NK-92 treated with Interleukin-12 subunit alpha and Interleukin-12 subunit beta, amount 100 ng/mL, for 24 hours (cell line): ENCODE results near the gene STRBP.
A peak's percentile ranks its signal among the peaks of the same experiment; 100 is the strongest.
"Not testable (repeated sequence)": the region's sequence is repeated elsewhere in the genome, so short reads cannot be mapped to it uniquely, and the experiment has no call there.

Experiments
- DNase-seq: peaks from one replicate; lab custom pipeline; 2025; lab: John Stamatoyannopoulos, UW

Gene STRBP

DNA sequence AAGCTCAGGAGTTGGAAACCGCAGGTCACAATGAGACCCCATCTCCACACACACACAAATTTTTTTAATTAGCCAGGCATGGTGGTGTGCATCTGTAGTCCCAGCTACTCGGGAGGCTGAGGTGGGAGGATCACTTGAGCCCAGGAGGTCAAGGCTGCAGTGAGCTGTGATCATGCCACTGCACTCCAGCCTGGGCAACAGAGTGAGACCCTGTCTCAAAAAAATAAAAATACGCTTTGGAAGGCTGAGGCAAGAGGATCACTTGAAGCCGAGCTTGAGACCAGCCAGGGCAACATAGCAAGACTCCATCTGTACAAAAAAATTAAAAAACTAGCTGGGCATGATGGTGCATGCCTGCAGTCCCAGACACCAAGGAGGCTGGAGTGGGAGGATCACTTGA is 19.2 kb downstream of the STRBP start:
- DNase-seq: not testable (repeated sequence)

DNA sequence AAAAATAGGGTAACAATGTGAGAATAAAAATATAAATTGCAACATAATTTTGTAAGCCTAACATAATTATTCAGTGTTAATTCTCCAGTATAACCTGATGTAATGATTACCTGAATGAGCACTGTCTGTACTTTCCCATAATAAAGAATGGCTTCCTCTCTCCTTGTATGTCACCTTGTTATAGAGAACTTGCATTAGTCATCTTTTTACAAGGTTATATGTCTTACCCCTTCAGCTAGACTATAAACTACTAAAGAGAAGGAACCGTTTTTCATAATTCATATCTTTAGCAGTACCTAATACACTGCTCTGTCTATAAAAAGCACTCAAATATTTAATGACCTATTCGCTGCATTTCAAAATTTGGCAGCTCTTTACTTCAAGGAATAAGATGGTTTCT is 19.8 kb downstream of the STRBP start:
- no peak for DNase-seq

DNA sequence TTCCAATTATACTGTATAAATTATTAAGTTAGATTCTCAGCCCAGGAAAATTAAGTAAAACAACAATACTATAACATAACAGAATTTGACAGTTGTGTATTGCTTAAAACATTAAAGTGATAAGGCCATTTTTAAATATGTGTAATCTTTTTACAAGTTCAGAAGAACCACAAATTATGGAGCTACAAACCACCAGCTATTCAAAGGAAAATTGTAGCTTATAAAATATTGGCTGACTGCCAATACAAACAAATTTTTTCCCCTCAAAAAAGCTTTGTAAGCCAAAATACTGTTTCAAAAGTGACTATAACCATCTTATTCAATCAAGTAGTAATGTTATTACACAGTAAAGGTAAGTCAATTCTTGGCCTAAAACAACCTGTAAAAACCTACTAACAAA is 21.9 kb downstream of the STRBP start:
- no peak for DNase-seq

DNA sequence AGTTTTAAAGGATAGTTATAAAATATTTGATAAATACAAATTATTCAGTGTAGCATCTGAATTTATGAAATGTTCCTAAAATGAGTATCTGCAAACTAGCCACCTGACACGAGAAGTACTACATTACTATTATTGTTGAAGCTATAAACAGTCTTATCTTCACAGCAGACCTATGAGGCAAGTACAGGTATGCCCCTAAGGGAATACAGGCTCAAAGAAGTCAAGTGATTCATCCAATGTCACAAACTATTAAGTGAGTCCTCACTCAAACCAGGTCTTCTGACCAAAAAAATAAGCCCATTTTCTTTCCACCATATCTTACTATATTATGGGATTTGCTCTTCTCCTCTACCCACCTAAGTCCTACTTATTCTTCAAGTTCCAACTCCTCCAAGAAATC is 28.7 kb downstream of the STRBP start:
- no peak for DNase-seq

DNA sequence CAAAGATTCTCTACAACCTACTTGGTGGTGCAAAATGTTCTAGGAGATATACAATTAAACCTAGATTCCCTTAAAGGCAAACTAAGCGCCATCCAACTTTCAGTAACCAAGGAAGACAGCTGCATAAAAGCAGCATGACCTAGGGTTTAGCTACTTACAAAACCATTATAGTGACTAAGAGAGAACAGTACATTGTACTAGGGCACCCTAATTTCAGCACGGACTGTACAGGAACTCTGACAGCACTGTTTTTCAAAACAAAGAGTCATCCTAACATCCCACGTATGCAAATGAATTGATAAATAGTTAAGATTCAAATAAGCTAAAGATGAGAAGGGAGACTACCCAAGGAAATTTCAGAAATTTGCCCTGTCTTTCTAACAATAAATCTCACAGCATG is 30.0 kb downstream of the STRBP start:
- DNase-seq: no peak

DNA sequence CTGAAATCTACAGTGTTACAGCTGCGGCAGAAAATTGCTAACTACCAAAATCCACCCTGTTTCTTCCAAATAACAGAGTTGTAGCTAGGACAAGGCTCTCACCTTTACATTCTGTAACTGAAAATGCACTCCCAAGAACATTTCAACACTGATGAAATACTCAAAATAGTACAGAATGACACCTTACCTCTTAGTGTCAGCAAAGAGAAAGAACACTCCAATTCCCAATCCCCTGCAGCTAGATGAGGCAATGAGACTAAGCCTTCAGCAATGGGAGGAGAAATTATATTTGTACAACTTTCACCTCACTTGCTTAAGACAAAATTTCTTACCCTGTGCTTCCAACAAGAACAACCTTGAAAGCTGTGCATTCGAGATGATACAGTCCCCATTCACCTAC is 31.2 kb downstream of the STRBP start:
- no peak for DNase-seq

DNA sequence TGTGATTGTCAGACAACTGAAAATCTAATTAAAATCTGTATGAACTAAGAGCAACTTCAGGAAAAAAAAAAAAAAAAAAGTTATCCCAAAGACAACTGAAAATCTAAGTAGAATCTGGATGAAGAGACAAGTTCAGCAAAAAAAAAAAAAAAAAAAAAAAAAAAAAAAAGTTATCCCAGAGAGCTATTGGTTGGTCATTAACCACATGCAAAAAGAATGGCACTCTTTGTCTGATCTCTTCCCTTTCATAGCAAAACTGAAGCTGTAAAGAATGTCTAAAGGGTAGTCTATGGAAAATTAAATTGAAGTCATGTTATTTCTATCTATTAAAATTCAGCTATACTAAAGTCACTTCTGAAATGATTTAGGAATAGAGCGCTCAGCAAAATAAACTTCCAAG is 32.9 kb downstream of the STRBP start:
- DNase-seq: no peak

DNA sequence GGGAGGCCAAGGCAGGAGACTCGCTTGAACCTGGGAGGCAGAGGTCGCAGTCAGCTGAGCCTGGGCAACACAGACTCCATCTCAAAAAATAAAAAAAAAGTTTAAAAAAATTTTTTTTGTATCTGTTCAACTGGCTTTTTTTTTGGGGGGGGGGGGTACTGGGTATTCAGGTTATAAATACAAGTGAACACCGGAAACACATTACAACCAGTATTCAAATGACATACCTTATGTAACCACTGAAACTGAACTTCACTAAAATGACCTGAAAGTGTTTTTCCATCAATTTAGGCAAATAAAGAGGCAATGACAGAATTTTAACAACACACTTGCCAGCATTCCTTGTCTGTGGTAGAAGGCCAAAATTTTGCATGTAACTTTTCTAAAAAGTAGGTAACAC is 33.5 kb downstream of the STRBP start:
- DNase-seq: no peak

DNA sequence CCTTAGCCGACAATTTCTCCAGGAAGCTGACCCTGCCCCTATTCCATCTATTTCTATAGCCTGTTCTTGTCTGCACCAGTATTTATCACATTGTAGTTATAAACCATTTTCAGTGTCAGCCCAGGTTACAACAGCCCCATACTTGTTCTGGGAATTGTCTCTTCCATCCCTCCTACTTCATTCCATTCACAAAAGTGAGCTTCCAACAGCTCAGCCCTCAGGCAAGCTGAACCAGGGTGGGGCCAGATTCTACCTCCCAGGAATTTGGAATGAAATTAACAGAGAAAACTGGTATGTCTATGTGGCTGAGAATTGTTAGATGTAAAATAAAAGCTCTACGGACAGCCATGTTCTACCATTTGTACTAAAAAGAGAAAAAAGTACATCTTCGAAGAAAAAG is 36.1 kb downstream of the STRBP start:
- DNase-seq: no peak

DNA sequence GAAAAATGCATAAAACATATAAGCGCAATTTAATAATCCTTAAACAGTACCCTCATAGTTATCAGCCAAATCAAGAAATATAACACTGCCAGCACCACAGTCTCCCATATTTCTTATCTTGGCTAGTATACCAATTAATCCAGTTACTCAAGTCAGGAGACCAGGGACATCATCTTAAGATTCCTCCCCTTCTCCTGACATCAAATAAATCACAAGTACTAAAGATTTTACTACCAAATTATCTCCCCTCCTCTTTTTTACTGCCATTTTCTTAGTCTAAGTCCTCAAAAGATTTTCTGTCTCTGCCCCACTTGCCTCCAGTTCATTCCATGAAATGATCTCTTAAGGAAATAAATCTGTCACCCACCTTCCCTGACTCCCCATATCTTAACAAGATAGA is 37.0 kb downstream of the STRBP start:
- no peak for DNase-seq

DNA sequence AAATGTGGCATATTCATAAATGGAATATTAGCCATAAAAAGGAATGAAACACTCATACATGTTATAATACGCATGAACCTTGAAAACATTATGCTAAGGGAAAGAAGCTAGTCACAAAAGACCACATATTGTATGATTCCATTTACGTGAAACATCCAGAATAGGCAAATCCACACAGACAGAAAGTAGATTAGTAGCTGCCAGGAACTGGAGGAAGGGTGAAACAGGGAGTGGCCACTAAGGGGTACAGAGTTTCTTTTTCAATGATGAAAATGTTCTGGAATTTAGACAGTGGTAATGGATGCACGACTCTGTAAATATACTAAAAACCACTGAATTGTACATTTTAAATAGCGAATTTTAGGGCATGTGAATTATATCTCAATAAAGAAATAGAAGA is 39.4 kb downstream of the STRBP start:
- DNase-seq: no peak

DNA sequence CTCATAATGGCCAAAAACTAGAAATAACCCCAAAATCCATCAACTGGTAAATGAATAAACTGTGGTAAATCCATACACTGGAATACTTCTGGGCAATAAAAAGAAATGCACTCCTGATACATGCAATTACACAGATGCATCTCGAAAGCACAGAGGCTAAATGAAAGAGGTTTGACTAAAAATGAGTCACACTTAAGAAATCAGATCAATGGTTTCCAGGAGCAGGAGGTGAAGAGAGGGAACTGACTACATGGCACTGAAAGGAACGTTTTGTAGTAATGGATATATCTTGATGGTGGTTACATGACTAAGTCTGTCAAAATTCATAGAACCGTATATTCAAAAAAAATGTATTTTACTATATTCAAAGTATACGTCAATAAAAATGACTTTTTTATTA is 42.4 kb downstream of the STRBP start:
- DNase-seq: no peak

DNA sequence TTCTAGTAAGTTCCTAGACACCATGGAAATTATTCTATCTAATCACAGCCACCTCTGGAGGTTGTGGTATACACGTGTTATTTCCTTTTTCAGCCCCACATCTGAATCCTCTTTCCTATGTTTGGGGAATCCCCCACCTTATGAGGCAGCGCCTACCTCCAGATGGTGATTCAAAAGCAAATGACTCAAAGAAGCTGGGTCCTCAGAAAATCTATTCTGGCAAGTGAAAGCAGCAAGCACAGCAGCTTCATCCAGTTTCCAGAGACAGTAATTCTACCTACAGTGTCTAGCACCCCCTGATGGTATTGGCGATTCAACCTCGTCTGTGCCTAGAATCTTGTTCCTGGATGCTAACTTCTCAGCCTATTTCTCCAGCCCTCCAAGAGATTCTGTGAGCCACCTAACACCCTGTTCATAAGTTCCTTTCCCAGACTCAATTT is 43.0 kb downstream of the STRBP start:
- DNase-seq: peak; percentile 31

DNA sequence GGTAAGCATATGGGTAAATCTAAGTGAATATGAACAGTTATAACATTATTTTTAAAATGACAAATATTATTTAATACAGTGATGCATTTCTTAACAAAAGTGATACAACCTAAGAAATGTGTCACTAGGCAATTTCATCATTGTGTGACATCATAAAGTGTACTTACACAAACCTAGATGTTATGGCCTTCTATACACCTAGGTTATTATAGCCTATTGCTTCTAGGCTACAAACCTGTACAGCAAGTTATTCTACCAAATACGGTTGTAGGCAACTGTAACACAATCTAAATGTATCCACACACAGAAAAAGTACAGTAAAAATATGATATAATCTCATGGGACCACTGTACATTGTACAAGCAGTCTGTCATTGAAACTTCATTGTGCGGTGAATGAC is 48.3 kb downstream of the STRBP start:
- no peak for DNase-seq

DNA sequence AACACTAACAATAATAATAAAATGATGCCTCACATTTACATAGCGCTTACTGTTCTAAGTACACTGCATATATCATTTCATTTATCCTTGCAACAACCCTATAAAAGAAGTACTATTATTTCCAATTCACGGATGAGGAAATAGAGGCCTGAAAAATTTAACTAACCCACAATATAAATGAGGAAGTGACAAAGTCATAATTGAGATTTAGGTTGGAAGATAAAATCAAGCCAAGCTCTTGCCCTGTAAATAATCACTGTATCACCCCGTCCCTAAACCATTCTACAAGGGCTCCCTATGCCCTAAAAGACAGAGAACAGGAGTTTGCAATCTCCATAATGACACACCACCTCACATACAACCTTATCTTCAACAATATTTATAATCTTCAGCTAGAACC is 49.6 kb downstream of the STRBP start:
- no peak for DNase-seq

DNA sequence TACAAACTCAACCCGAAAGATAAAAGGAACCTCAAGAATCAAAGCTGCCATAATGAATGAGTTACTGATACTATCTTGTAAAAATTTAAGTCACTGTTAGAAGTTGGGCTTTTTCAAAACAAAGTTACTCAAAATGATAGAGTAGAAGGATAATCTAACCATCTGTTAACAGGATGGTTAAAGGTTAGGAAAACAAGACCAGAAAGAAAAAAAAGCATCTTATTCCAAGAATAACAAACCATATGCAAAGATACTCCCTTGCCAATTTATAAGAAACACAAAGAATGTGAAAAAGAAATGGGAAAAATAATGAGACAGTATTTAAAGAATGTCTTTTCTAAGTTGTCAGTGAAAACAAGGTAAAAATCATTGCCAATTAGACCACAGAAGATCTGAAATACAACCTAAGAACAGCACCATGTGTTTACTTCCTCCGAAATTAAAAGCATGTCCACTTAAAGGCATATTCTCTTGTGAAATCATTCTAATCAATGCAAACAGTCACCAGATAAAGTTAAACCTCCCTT is 51.2 kb downstream of the STRBP start:
- DNase-seq: no peak

DNA sequence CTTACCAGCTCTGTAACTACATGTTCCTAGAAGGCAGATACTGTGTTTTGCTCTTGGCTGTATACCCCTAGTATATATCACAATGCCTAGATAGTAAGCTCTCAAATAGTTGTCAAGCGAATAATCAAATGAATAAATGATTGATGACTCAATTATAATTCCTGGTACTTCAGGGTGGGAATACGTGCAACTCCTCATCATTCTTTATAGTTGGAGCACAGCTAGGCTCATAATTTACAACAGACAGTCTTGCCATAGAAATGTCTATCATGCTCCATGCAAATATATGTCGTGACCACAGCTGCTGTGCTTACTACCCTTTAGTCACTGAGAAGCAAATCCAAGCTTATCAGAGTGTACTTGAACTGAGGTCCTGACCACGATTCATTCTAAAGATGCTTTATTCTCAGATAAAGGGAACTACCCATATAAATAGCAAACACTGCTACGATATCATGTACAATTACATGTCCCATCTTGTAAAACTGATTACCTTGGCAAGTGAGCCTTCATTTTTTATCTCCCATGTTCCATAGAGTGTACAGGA is 52.1 kb downstream of the STRBP start:
- no peak for DNase-seq

DNA sequence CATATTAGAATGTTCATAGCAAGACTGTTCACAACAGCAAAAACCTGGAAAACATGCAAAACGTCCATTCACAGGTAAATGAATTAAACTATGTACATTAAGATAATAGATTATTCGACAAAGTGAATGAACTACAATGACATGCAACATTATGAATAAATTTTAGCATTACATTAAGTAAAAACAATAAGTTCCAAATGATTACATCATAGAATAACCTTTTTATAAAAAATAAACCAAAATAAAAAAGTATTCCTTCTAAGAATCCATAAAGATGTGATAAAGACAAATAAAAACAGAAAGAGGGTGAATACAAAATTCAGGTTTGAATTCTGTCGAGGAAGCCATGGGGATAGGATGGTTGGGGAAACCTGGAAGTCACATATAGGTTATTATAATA is 57.3 kb downstream of the STRBP start:
- no peak for DNase-seq

DNA sequence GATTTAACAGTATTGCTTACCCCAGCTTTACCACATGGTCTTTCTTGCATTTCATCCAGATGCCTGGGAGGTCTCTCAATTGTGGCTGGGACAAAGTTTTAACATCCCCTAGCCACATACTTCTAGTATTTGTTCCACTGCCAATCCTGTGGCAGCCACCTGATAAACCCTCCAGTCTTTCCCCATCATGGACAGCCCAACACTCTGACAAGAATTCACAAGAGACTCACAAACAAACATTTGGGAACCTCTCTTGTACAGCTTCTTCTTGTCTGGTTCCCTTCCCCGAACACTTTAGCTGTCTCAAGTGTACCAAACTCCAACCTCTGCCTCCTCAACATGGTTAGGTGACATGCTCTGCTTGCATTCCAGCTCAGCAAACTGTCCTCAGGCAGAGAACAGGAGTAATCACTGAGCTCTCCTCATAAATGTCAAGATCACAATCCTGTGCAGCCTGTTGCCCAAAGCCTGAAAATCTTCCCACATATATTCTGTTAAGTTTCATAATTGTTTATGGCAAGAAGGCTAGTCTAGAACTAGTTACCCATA is 59.7 kb downstream of the STRBP start:
- DNase-seq: no peak

DNA sequence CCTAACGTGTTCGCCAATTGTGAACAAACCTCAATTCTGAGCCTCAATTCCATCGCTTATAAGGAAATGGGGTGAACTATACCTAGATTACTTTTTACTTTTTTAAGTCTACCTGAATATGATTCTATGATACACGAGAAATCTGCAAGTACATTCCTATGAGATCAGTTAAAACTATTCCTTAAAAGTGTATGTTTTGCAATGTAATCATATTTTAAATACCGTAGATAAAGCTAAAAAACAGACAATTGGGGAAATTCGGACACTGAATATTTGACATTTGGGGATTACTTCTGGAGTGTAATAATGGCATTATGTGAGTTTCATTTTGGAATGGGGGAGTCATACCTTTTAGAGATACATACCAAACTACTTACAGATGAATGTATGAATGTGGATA is 62.3 kb downstream of the STRBP start:
- no peak for DNase-seq

DNA sequence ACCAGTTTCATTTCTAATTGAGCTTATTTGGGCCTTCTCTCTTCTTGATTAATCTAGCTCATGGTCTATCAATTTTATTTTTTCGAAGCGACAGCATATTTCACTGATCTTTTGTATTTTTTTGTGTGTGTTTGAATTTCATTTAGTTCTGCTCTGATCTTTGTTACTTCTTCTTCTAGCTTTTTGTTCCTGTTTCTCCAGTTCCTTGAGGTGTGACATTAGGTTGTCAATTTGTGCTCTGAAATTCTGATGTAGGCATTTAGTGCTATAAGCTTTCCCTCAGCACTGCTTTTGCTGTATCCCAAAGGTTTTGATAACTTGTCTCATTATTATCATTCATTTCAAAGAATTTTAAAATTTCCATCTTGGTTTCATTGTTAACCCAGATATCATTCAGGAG is 67.3 kb downstream of the STRBP start:
- no peak for DNase-seq

DNA sequence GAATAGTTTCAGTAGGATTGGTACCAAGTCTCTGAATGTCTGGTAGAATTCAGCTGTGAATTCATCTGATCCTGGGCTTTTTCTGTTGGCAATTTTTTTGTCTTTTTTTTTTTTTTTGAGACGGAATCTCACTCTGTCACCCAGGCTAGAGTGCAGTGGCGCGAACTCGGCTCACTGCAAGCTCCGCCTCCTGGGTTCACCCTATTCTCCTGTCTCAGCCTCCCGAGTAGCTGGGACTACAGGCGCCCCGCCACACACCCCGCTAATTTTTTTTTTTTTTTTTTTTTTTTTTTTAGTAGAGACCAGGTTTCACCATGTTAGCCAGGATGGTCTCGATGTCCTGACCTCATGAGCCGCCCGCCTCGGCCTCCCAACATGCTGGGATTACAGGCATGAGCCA is 67.9 kb downstream of the STRBP start:
- not testable (repeated sequence) for DNase-seq

DNA sequence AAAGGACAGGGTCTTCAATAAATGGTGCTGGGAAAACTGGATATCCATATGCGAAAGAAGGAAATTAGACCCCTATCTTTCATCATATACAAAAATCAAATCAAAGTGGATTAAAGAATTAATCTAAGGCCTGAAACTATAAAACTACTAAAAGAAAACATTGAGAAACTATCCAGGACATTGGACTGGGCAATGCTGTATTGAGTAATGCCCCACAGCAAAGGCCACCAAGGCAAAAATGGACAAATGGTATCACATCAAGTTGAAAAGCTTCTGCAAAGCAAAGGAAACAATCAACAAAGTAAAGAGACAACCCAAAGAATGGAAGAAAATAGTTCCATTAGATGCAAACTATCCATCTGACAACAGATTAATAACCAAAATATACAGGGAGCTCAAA is 72.3 kb downstream of the STRBP start:
- no peak for DNase-seq

DNA sequence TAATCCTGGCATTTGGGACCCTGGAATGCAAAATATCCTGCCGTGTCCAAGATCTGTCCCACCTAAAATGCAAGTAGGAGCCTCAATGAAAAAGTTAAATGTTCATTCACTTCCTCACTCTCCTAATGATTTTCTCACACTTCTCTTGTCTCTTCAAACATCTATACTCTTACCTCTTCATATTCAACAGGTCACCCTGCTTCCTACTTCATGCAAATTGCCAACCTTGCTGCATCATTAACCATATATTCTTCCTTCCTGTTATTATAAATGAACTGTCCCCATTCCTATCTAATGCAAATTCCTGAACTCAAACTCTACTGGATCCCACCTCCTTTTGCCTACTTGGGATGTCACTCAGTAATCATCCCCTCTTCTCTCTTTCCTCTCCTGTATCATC is 74.4 kb downstream of the STRBP start:
- no peak for DNase-seq
